K562 (cell line): Measurements from ENCODE around the gene SCYL1. TPM values are rescaled to one million over a fixed set of nuclear protein-coding genes. Genes with fewer than 3 reads are reported as not detected.
A peak's percentile ranks its signal among the peaks of the same experiment; 100 is the strongest.

Experiments
- ATAC-seq: fragments of 200-7000 bp; cut with Tn5 transposase; 3 replicates; pipeline ENCODE4 v1.9.1; 2020; ENCODE audit warnings: moderate library complexity
- BruUV-seq: library from RNA; stranded (reverse); fragments of 400-500 nt; replicated peaks from 2 replicates; lab custom pipeline; 2021; lab: Mats Ljungman, UMichigan
- CTCF ChIA-PET: fragments of 300-600 bp; formaldehyde crosslinking; extraction: SDS; loops from one replicate; lab custom pipeline; 2021; ENCODE audit warnings: low intra/inter-chr PET ratio; lab: Yijun Ruan, JAX
- POLR2A ChIA-PET: fragments of 300-600, 350-650 bp; sonication (Branson Sonifier 250); formaldehyde crosslinking; extraction: SDS; loops from one replicate; lab custom pipeline; 2021; ENCODE audit warnings: antibody characterized with exemption, inconsistent platforms; lab: Yijun Ruan, JAX
- DNase-seq, 4 experiments: peaks; one replicate each; pipeline versions ENCODE4 v3.0.0 to v3.0.0-alpha.2; 2011 to 2018; ENCODE audit warnings: low spot score in 3 of 4, mixed read lengths in 3 of 4; ENCODE audit errors: extremely low read depth in 1 of 4
- FAIRE-seq: peaks from 2 replicates; lab custom pipeline; 2011; peaks lifted over from hg19 to GRCh38; lab: Jason Lieb, UNC
- H2AFZ ChIP-seq: 2 replicates; pipeline ENCODE4 v1.6.0; 2011; ENCODE audit warnings: low read depth, low read length, control low read depth, inconsistent platforms
- H3K27ac ChIP-seq: fragments of 200-600 bp; 3 replicates; pipeline ENCODE4 v1.8.0; 2011; ENCODE audit warnings: low read depth, mild to moderate bottlenecking, control low read depth, inconsistent platforms, low read length, moderate library complexity, mixed read lengths; ENCODE audit errors: extremely low read depth
- H3K27me3 ChIP-seq, 2 experiments: fragments of 300-600 bp in 1 of 2; 2 replicates in 1 of 2; 3 replicates in 1 of 2; pipeline versions ENCODE4 v1.6.0 to v1.8.0; 2011; ENCODE audit warnings: inconsistent platforms in 2 of 2, low read length in 2 of 2, mild to moderate bottlenecking in 1 of 2, mixed read lengths in 1 of 2, moderate library complexity in 1 of 2; ENCODE audit not compliant: control insufficient read depth in 2 of 2, insufficient read depth in 2 of 2
- H3K36me3 ChIP-seq: fragments of 300-600 bp; 3 replicates; pipeline ENCODE4 v1.8.0; 2011; ENCODE audit warnings: mild to moderate bottlenecking, low read length, inconsistent platforms; ENCODE audit not compliant: control insufficient read depth, insufficient read depth
- H3K4me1 ChIP-seq, 2 experiments: fragments of 200-600 bp in 1 of 2; replicated peaks in 1 of 2; 2 replicates in 1 of 2; 3 replicates in 1 of 2; pipeline versions ENCODE4 v1.5.1 to v1.8.0; 2011; ENCODE audit warnings: inconsistent platforms in 2 of 2, low read length in 2 of 2, mild to moderate bottlenecking in 1 of 2, mixed read lengths in 1 of 2, moderate library complexity in 1 of 2; ENCODE audit not compliant: control insufficient read depth in 2 of 2, insufficient read depth in 2 of 2
- H3K4me2 ChIP-seq: 2 replicates; pipeline ENCODE4 v1.6.1; 2011; ENCODE audit warnings: low read length, control low read depth, inconsistent platforms, mixed read lengths; ENCODE audit not compliant: insufficient read depth
- H3K4me3 ChIP-seq: fragments of 200-600 bp; sonication (generic), shearing (Covaris generic); 2 replicates; pipeline ENCODE4 v1.5.1; 2016; ENCODE audit warnings: control low read depth, inconsistent platforms
- H3K79me2 ChIP-seq: fragments of 200-600 bp; 3 replicates; pipeline ENCODE4 v1.8.0; 2011; ENCODE audit warnings: low read length, inconsistent platforms; ENCODE audit not compliant: control insufficient read depth, insufficient read depth
- H3K9ac ChIP-seq, 2 experiments: 2 replicates each; pipeline versions ENCODE4 v1.6.0 to v1.6.1; 2011; ENCODE audit warnings: low read depth in 2 of 2, low read length in 2 of 2, control low read depth in 1 of 2, inconsistent platforms in 1 of 2, mild to moderate bottlenecking in 1 of 2, mixed read lengths in 1 of 2; ENCODE audit not compliant: insufficient read depth in 1 of 2
- H3K9me1 ChIP-seq: one replicate; pipeline ENCODE4 v1.6.0; 2011; ENCODE audit warnings: inconsistent platforms, mild to moderate bottlenecking, low read length, moderate library complexity; ENCODE audit not compliant: control insufficient read depth, insufficient read depth
- H3K9me3 ChIP-seq: replicated peaks from 2 replicates; pipeline ENCODE4 v1.5.1; 2011; ENCODE audit warnings: low read depth, low read length, inconsistent platforms; ENCODE audit not compliant: control insufficient read depth, insufficient read depth
- H4K20me1 ChIP-seq: replicated peaks from 2 replicates; pipeline ENCODE4 v1.6.1; 2011; ENCODE audit warnings: low read length, inconsistent platforms, mixed read lengths; ENCODE audit not compliant: control insufficient read depth, insufficient read depth
- MEF2A ChIP-seq: IDR thresholded peaks from 2 replicates; pipeline ENCODE4 v1.6.1; 2011; ENCODE audit warnings: low read depth, mild to moderate bottlenecking, low read length, moderate library complexity; ENCODE audit not compliant: control insufficient read depth
- RFX1 ChIP-seq: fragments of 450-650 bp; IDR thresholded peaks from 2 replicates; pipeline ENCODE4 v1.6.1; 2016; ENCODE audit warnings: mild to moderate bottlenecking, moderate library complexity
- SRSF3 ChIP-seq: fragments of 200-400 bp; formaldehyde crosslinking; IDR thresholded peaks from 2 replicates; pipeline ENCODE4 v1.6.1; 2016; ENCODE audit warnings: mild to moderate bottlenecking, low read length, moderate library complexity; ENCODE audit not compliant: insufficient read depth
- TOE1 ChIP-seq, 2 experiments: fragments of 450-650 bp in 1 of 2; sonication (generic) in 1 of 2; formaldehyde crosslinking in 1 of 2; IDR thresholded peaks; 2 replicates each; pipeline versions ENCODE4 v1.7.1 to v1.8.0; 2016 to 2022; ENCODE audit warnings: borderline replicate concordance in 2 of 2, mild to moderate bottlenecking in 2 of 2, antibody characterized with exemption in 1 of 2, inconsistent platforms in 1 of 2, low read depth in 1 of 2, missing genetic modification reagents in 1 of 2, moderate library complexity in 1 of 2
- ZC3H11A ChIP-seq: IDR thresholded peaks from 2 replicates; pipeline ENCODE4 v1.6.1; 2012; ENCODE audit warnings: low read depth, low read length, improper control_type of control experiment
- ZFP1 ChIP-seq: fragments of 450-650 bp; formaldehyde crosslinking; IDR thresholded peaks from 2 replicates; pipeline ENCODE4 v1.4.0; 2020; ENCODE audit warnings: mild to moderate bottlenecking, mixed read lengths
- ZNF639 ChIP-seq, 2 experiments: fragments of 200-800 bp in 1 of 2; sonication (Bioruptor generic) in 1 of 2; sonication (generic) in 1 of 2; formaldehyde crosslinking in 1 of 2; IDR thresholded peaks in 1 of 2; conservative IDR thresholded peaks in 1 of 2; 2 replicates each; pipeline versions ENCODE4 v1.5.0 to v1.6.1; 2016 to 2020; ENCODE audit warnings: missing compliant biosample characterization in 1 of 2, missing genetic modification characterization in 1 of 2, missing genetic modification reagents in 1 of 2
- ZNF695 ChIP-seq: fragments of 450-650 bp; formaldehyde crosslinking; IDR thresholded peaks from 2 replicates; pipeline ENCODE4 v1.4.0; 2020; ENCODE audit warnings: mild to moderate bottlenecking, moderate library complexity
- WGBS: fragments of 100-300 bp; shearing (Covaris generic); methylation state at CpG from one replicate; pipeline ENCODE4 v1.1.6; 2016; ENCODE audit warnings: low coverage, mixed read lengths; ENCODE audit not compliant: insufficient coverage; ENCODE audit errors: missing lambda C conversion rate; 5-methylcytosine and 5-hydroxymethylcytosine counted together
- in situ Hi-C: fragments of 300-500 bp; cut with MboI; formaldehyde crosslinking; loops from 4 replicates; pipeline ENCODE4 v1.15.0; 2018; ENCODE audit warnings: inconsistent platforms, mixed read lengths
- intact Hi-C: fragments of 100-400 bp; cut with micrococcal nuclease; formaldehyde crosslinking; loops from 2 replicates; pipeline ENCODE4 v1.14.2; 2022
- polyA plus RNA-seq, 8 experiments: library from polyadenylated mRNA; depleted of rRNA in 4 of 8; stranded (reverse) in 5 of 8; unstranded in 3 of 8; fragments of >200 nt; fragmentation: Nextera tagmentation in 2 of 8; fragmentation: Illumina TruSeq in 1 of 8; extraction: Ambion mirVana in 2 of 8; extraction: Trizol in 1 of 8; gene quantifications; 2 replicates each; pipeline versions ENCODE4 v1.2.1 to v1.2.3, GENCODE V29; 2011 to 2014; ENCODE audit warnings: inconsistent platforms in 1 of 8, missing spikeins in 1 of 8
- total RNA-seq, 7 experiments: library from RNA; depleted of rRNA in 6 of 7; stranded (reverse); fragments of >200 nt in 6 of 7; fragmentation: Illumina TruSeq in 2 of 7; extraction: Trizol in 2 of 7; gene quantifications; 2 replicates each; pipeline versions ENCODE4 v1.2.1 to v1.2.3, GENCODE V29; 2011 to 2021; ENCODE audit warnings: low replicate concordance in 1 of 7
- TF ChIP-seq, protein P1 (sequence below): fragments of 250-450 bp; sonication (Bioruptor Pico); IDR thresholded peaks from 2 replicates; pipeline ENCODE4 v1.4.0; 2020; ENCODE audit warnings: mild to moderate bottlenecking, moderate library complexity
- TF ChIP-seq, protein P2 (sequence below): fragments of 250-450 bp; sonication (Bioruptor Pico); IDR thresholded peaks from 2 replicates; pipeline ENCODE4 v1.4.0; 2020

The SCYL1 gene
- total and polyA plus RNA-seq, 9 of the 15 experiments (the other 6 are each of a cell fraction or from before 2014, with no cell fraction given), result 1.9 to 145 (median 57.6) TPM

GRCh38 chr11:65500387-65501185 lies 24.3 kb upstream of the SCYL1 start:
- H3K36me3 ChIP-seq, result peaks cover 66% of the 10 kb centered on the region
- no peak overlapping the region for H2AFZ ChIP-seq
- intact Hi-C loops, result no loop called here
- H3K9me3 ChIP-seq, result no peaks in the 10 kb centered on the region
- peaks cover 12 to 13% of the 10 kb centered on the region in 2 experiments; a peak in 3 of 5 replicates for H3K4me1 ChIP-seq
- in situ Hi-C loops, result no loop called here
- H3K9me1 ChIP-seq, result peaks cover 5% of the 10 kb centered on the region
- ATAC-seq, result no peak
- CTCF ChIA-PET, result no interaction called here
- peaks cover 97% of the 10 kb centered on the region for H3K79me2 ChIP-seq
- POLR2A ChIA-PET, result interaction anchor here (0.6 to 27.6 kb wide), 89 partner anchors 8 to 1898 kb away, joined by 3 to 2118 read pairs (median 8); partner anchors contain the start of genes CAPN1, CCDC85B, CDC42EP2 and DPF2
- H3K27me3 ChIP-seq, result no peaks in the 10 kb centered on the region
- H3K9ac ChIP-seq, result peak overlapping the region; percentile 100
- H3K4me2 ChIP-seq, result peak overlapping the region; percentile 94
- peak overlapping the region; percentile 84 for H3K4me3 ChIP-seq
- no TSS peak for BruUV-seq
- under 1% methylated on average over 20 of the region's 20 CpGs for WGBS
- H3K27ac ChIP-seq, result peak overlapping the region; percentile 99
- DNase-seq, result peak in 2 of 4 experiments; percentile 9 to 71
- H4K20me1 ChIP-seq, result peaks cover 64% of the 10 kb centered on the region
- FAIRE-seq, result no peak
- TF ChIP-seq, protein P1, sequence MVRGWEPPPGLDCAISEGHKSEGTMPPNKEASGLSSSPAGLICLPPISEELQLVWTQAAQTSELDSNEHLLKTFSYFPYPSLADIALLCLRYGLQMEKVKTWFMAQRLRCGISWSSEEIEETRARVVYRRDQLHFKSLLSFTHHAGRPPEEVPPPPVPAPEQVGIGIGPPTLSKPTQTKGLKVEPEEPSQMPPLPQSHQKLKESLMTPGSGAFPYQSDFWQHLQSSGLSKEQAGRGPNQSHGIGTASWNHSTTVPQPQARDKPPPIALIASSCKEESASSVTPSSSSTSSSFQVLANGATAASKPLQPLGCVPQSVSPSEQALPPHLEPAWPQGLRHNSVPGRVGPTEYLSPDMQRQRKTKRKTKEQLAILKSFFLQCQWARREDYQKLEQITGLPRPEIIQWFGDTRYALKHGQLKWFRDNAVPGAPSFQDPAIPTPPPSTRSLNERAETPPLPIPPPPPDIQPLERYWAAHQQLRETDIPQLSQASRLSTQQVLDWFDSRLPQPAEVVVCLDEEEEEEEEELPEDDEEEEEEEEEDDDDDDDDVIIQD (CRISPR knock-in tag), result no peak
- TF ChIP-seq ZFP1 (CRISPR knock-in tag) (peak; percentile 66; the same call in 1 of the 2 replicates), ZNF639 (CRISPR knock-in tag; conservative IDR thresholded peaks at IDR 0.05 in 1 of 2, IDR thresholded peaks at IDR 0.05 in 1 of 2) (no peak), MEF2A (peak; percentile 28; the same call in 1 of the 2 replicates), ZC3H11A (no peak), RFX1 (no peak), TOE1 (IDR thresholded peaks at IDR 0.05; ENCODE audit: borderline replicate concordance) (0 out of 2 replicates have a peak, but pooled peaks have one; percentile 33), TOE1 (CRISPR knock-in tag; IDR thresholded peaks at IDR 0.05; ENCODE audit: borderline replicate concordance, low read depth) (peak; percentile 47; the same call in 1 of the 2 replicates), ZNF695 (CRISPR knock-in tag) (0 out of 2 replicates have a peak, but pooled peaks have one; percentile 68), SRSF3 (no peak)
- TF ChIP-seq, protein P2, sequence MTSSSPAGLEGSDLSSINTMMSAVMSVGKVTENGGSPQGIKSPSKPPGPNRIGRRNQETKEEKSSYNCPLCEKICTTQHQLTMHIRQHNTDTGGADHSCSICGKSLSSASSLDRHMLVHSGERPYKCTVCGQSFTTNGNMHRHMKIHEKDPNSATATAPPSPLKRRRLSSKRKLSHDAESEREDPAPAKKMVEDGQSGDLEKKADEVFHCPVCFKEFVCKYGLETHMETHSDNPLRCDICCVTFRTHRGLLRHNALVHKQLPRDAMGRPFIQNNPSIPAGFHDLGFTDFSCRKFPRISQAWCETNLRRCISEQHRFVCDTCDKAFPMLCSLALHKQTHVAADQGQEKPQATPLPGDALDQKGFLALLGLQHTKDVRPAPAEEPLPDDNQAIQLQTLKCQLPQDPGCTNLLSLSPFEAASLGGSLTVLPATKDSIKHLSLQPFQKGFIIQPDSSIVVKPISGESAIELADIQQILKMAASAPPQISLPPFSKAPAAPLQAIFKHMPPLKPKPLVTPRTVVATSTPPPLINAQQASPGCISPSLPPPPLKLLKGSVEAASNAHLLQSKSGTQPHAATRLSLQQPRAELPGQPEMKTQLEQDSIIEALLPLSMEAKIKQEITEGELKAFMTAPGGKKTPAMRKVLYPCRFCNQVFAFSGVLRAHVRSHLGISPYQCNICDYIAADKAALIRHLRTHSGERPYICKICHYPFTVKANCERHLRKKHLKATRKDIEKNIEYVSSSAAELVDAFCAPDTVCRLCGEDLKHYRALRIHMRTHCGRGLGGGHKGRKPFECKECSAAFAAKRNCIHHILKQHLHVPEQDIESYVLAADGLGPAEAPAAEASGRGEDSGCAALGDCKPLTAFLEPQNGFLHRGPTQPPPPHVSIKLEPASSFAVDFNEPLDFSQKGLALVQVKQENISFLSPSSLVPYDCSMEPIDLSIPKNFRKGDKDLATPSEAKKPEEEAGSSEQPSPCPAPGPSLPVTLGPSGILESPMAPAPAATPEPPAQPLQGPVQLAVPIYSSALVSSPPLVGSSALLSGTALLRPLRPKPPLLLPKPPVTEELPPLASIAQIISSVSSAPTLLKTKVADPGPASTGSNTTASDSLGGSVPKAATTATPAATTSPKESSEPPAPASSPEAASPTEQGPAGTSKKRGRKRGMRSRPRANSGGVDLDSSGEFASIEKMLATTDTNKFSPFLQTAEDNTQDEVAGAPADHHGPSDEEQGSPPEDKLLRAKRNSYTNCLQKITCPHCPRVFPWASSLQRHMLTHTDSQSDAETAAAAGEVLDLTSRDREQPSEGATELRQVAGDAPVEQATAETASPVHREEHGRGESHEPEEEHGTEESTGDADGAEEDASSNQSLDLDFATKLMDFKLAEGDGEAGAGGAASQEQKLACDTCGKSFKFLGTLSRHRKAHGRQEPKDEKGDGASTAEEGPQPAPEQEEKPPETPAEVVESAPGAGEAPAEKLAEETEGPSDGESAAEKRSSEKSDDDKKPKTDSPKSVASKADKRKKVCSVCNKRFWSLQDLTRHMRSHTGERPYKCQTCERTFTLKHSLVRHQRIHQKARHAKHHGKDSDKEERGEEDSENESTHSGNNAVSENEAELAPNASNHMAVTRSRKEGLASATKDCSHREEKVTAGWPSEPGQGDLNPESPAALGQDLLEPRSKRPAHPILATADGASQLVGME (CRISPR knock-in tag), result no peak
